Loucy (cell line): ENCODE data around the gene SCYL1.
A peak's percentile ranks its signal among the peaks of the same experiment; 100 is the strongest.

Experiments
- H2AFZ ChIP-seq: fragments of 200-600 bp; sonication (generic); 2 replicates; pipeline ENCODE4 v1.6.0; 2016; ENCODE audit warnings: antibody characterized with exemption, mild to moderate bottlenecking, low read length, moderate library complexity
- H3F3A ChIP-seq: fragments of 200-600 bp; 2 replicates; pipeline ENCODE4 v1.6.0; 2016; ENCODE audit warnings: antibody characterized with exemption, low read depth, mild to moderate bottlenecking
- H3K27me3 ChIP-seq: fragments of 200-600 bp; sonication (generic); 2 replicates; pipeline ENCODE4 v1.6.1; 2014; ENCODE audit warnings: low read length, mild to moderate bottlenecking; ENCODE audit not compliant: insufficient read depth, poor library complexity, severe bottlenecking
- H3K36me3 ChIP-seq: fragments of 200-600 bp; sonication (generic); 2 replicates; pipeline ENCODE4 v1.6.1; 2016; ENCODE audit warnings: low read length; ENCODE audit not compliant: insufficient read depth
- H3K4me1 ChIP-seq: fragments of 200-600 bp; sonication (generic); 2 replicates; pipeline ENCODE4 v1.5.1; 2014; ENCODE audit warnings: low read length, mild to moderate bottlenecking; ENCODE audit not compliant: insufficient read depth, poor library complexity, severe bottlenecking
- H3K4me2 ChIP-seq: fragments of 200-600 bp; sonication (generic); 2 replicates; pipeline ENCODE4 v1.6.0; 2014; ENCODE audit warnings: antibody characterized with exemption, low read length, low read depth, mild to moderate bottlenecking; ENCODE audit not compliant: poor library complexity, severe bottlenecking
- H3K4me3 ChIP-seq: fragments of 200-600 bp; sonication (generic); 2 replicates; pipeline ENCODE4 v1.5.1; 2014; ENCODE audit warnings: low read length, mild to moderate bottlenecking, mixed read lengths; ENCODE audit not compliant: poor library complexity, severe bottlenecking
- H3K79me2 ChIP-seq: fragments of 200-600 bp; sonication (generic); 2 replicates; pipeline ENCODE4 v1.6.1; 2014; ENCODE audit warnings: low read length; ENCODE audit not compliant: insufficient read depth
- H3K9ac ChIP-seq: fragments of 200-600 bp; sonication (generic); 2 replicates; pipeline ENCODE4 v1.6.0; 2014; ENCODE audit warnings: mild to moderate bottlenecking, low read depth, low read length, moderate library complexity; ENCODE audit not compliant: poor library complexity, severe bottlenecking
- H3K9me2 ChIP-seq: fragments of 200-600 bp; sonication (generic); replicated peaks from 2 replicates; pipeline ENCODE4 v1.6.1; 2016; ENCODE audit warnings: low read depth, low read length, mixed read lengths
- H3K9me3 ChIP-seq: fragments of 200-600 bp; sonication (generic); 2 replicates; pipeline ENCODE4 v1.6.1; 2014; ENCODE audit warnings: mild to moderate bottlenecking, antibody characterized with exemption, low read length, low read depth; ENCODE audit not compliant: insufficient read depth
- H4K20me1 ChIP-seq: fragments of 200-600 bp; sonication (generic); 2 replicates; pipeline ENCODE4 v1.6.0; 2014; ENCODE audit warnings: antibody characterized with exemption, low read length, mild to moderate bottlenecking; ENCODE audit not compliant: insufficient read depth, poor library complexity, severe bottlenecking
- CTCF ChIP-seq: fragments of 200-600 bp; sonication (generic); conservative IDR thresholded peaks from 2 replicates; pipeline ENCODE4 v1.5.1; 2014; ENCODE audit warnings: mild to moderate bottlenecking, antibody characterized with exemption, low read length
- EZH2phosphoT487 ChIP-seq: fragments of 200-600 bp; IDR thresholded peaks from 2 replicates; pipeline ENCODE4 v1.6.1; 2018; ENCODE audit warnings: antibody characterized with exemption, mild to moderate bottlenecking, moderate library complexity, borderline replicate concordance

Gene SCYL1

DNA sequence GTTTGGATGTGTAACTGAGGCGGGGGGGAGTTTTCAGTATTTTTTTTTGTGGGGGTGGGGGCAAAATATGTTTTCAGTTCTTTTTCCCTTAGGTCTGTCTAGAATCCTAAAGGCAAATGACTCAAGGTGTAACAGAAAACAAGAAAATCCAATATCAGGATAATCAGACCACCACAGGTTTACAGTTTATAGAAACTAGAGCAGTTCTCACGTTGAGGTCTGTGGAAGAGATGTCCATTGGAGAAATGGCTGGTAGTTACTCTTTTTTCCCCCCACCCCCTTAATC, 23.8 kb upstream of the SCYL1 start:
- Histone ChIP-seq H4K20me1 (peaks cover 70% of the 10 kb centered on the region), H3K9me3 (no peaks in the 10 kb centered on the region), H3K4me1 (peaks cover 49% of the 10 kb centered on the region), H3F3A (peaks cover 57% of the 10 kb centered on the region), H3K27me3 (peaks cover 54% of the 10 kb centered on the region), H3K36me3 (peaks cover 60% of the 10 kb centered on the region), H3K4me2 (peak overlapping the region; percentile 98), H3K9me2 (no peaks in the 10 kb centered on the region), H2AFZ (no peak overlapping the region), H3K4me3 (peak overlapping the region; percentile 95), H3K79me2 (peaks cover 92% of the 10 kb centered on the region), H3K9ac (peak overlapping the region; percentile 100)
- TF ChIP-seq EZH2phosphoT487, result no peak
- no peak for TF ChIP-seq CTCF

GRCh38 chr11:65501472-65502273, 23.2 kb upstream of the SCYL1 start:
- peaks cover 75% of the 10 kb centered on the region for H4K20me1 ChIP-seq
- peaks cover 49% of the 10 kb centered on the region for H3K4me1 ChIP-seq
- H3K9me2 ChIP-seq, result no peaks in the 10 kb centered on the region
- H3F3A ChIP-seq, result peaks cover 57% of the 10 kb centered on the region
- peak overlapping the region; percentile 100 for H3K9ac ChIP-seq
- H3K4me3 ChIP-seq, result peak overlapping the region; percentile 95
- H3K36me3 ChIP-seq, result peaks cover 65% of the 10 kb centered on the region
- no peaks in the 10 kb centered on the region for H3K9me3 ChIP-seq
- TF ChIP-seq EZH2phosphoT487 (no peak), CTCF (no peak)
- peaks cover 54% of the 10 kb centered on the region for H3K27me3 ChIP-seq
- H3K79me2 ChIP-seq, result peaks cover 92% of the 10 kb centered on the region
- H2AFZ ChIP-seq, result no peak overlapping the region
- H3K4me2 ChIP-seq, result peak overlapping the region; percentile 98

DNA sequence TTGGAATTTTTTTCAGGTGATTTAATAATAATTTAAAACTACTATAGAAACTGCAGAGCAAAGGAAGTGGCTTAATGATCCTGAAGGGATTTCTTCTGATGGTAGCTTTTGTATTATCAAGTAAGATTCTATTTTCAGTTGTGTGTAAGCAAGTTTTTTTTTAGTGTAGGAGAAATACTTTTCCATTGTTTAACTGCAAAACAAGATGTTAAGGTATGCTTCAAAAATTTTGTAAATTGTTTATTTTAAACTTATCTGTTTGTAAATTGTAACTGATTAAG, 22.7 kb upstream of the SCYL1 start:
- Histone ChIP-seq H4K20me1 (peaks cover 81% of the 10 kb centered on the region), H3K36me3 (peaks cover 69% of the 10 kb centered on the region), H2AFZ (no peak overlapping the region), H3K9me3 (no peaks in the 10 kb centered on the region), H3K9me2 (no peaks in the 10 kb centered on the region), H3K9ac (peak overlapping the region; percentile 100), H3K79me2 (peaks cover 93% of the 10 kb centered on the region), H3K4me2 (peak overlapping the region; percentile 98), H3K4me1 (peaks cover 46% of the 10 kb centered on the region), H3F3A (peaks cover 58% of the 10 kb centered on the region), H3K27me3 (peaks cover 54% of the 10 kb centered on the region), H3K4me3 (peak overlapping the region; percentile 95)
- TF ChIP-seq CTCF (no peak), EZH2phosphoT487 (no peak)
